Activated naive CD8-positive, alpha-beta T cell treated with anti-CD3 and anti-CD28 coated beads, Interleukin-2, amount 50 U/mL, for 24 hours (primary cell): Measurements from ENCODE around the gene MEIS3.

ENCODE experiments used
- ATAC-seq: fragments of 150-1000 bp; cut with Tn5 transposase; one replicate; pipeline ENCODE4 v1.10.0; 2021
- DNase-seq: peaks from one replicate; pipeline ENCODE4 v3.0.0; 2021
- H3K27ac Mint-ChIP-seq: one replicate; pipeline ENCODE4 v1.8.0; 2021; ENCODE audit warnings: mild to moderate bottlenecking, mixed read lengths
- H3K27me3 Mint-ChIP-seq: one replicate; pipeline ENCODE4 v1.8.0; 2021; ENCODE audit warnings: mixed read lengths
- H3K36me3 Mint-ChIP-seq: one replicate; pipeline ENCODE4 v1.8.0; 2021; ENCODE audit warnings: low read depth, mixed read lengths
- H3K4me1 Mint-ChIP-seq: one replicate; pipeline ENCODE4 v1.8.0; 2021; ENCODE audit warnings: mixed read lengths
- H3K4me3 Mint-ChIP-seq: one replicate; pipeline ENCODE4 v1.8.0; 2021; ENCODE audit warnings: mild to moderate bottlenecking, moderate library complexity, mixed read lengths
- H3K9me3 Mint-ChIP-seq: one replicate; pipeline ENCODE4 v1.8.0; 2021; ENCODE audit warnings: mixed read lengths

MEIS3 gene

GRCh38 chr19:47419030-47419783 lies at the start of gene MEIS3:
MEIS3 (minus strand) TSS chr19:47419527; CDS start chr19:47419081, 446 bp downstream.
- Mint-ChIP-seq H3K4me3 (no peak within 1 kb of the TSS), H3K4me1 (peaks cover 21% of the 10 kb centered on the region), H3K27ac (no peak within 1 kb of the TSS), H3K27me3 (peaks cover 81% of the 10 kb centered on the region), H3K9me3 (no peaks in the 10 kb centered on the region), H3K36me3 (no peaks in the 10 kb centered on the region)
- ATAC-seq (peak; percentile 9), DNase-seq (no peak)

GRCh38 chr19:47467914-47468313 lies 48.6 kb upstream of the MEIS3 start:
- Mint-ChIP-seq H3K27ac (no peak overlapping the region), H3K4me3 (no peak overlapping the region), H3K36me3 (no peaks in the 10 kb centered on the region), H3K27me3 (peaks cover 47% of the 10 kb centered on the region), H3K9me3 (no peaks in the 10 kb centered on the region), H3K4me1 (peaks cover 11% of the 10 kb centered on the region)
- ATAC-seq (no peak), DNase-seq (no peak)

DNA sequence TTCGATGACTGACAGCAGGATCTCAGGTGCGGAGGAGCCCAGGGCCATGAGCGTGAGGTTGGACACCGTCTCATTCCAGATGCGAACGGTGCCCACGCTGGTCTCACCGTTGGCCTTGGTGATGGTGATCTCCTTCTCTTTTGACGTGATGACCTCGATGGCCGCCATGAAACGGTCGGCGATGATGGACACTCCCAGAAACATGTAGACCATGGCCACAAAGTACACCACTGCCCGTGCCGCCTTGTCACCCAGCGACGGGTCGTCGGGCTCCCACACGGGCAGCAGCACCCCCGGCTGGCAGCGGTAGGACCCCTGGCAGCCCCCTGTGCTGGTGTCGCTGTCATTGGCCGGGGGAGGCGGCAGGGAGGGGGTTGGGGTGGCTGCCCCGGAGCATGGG lies 46.6 kb upstream of the MEIS3 start:
- ATAC-seq (no peak), DNase-seq (no peak)
- Mint-ChIP-seq H3K27me3 (peaks cover 45% of the 10 kb centered on the region), H3K9me3 (no peaks in the 10 kb centered on the region), H3K4me3 (no peak overlapping the region), H3K27ac (no peak overlapping the region), H3K4me1 (peaks cover 6% of the 10 kb centered on the region), H3K36me3 (no peaks in the 10 kb centered on the region)

- Mint-ChIP-seq H3K4me3 (no peak overlapping the region), H3K36me3 (no peaks in the 10 kb centered on the region), H3K9me3 (no peaks in the 10 kb centered on the region), H3K4me1 (peaks cover 3% of the 10 kb centered on the region), H3K27ac (no peak overlapping the region), H3K27me3 (peaks cover 38% of the 10 kb centered on the region)
- ATAC-seq (no peak), DNase-seq (no peak)
Measured at GRCh38 chr19:47464675-47465419, 45.5 kb upstream of the MEIS3 start.

GRCh38 chr19:47461876-47462275 lies 42.5 kb upstream of the MEIS3 start:
- H3K27me3 Mint-ChIP-seq = peaks cover 20% of the 10 kb centered on the region
- H3K36me3 Mint-ChIP-seq = no peaks in the 10 kb centered on the region
- peaks cover 2% of the 10 kb centered on the region for H3K4me1 Mint-ChIP-seq
- no peak for ATAC-seq
- no peaks in the 10 kb centered on the region for H3K9me3 Mint-ChIP-seq
- H3K27ac Mint-ChIP-seq = no peak overlapping the region
- H3K4me3 Mint-ChIP-seq = no peak overlapping the region
- DNase-seq = no peak

GRCh38 chr19:47459477-47459876 lies 40.1 kb upstream of the MEIS3 start:
- Mint-ChIP-seq H3K4me1 (peaks cover 2% of the 10 kb centered on the region), H3K27me3 (peaks cover 33% of the 10 kb centered on the region), H3K36me3 (no peaks in the 10 kb centered on the region), H3K9me3 (no peaks in the 10 kb centered on the region), H3K27ac (no peak overlapping the region), H3K4me3 (no peak overlapping the region)
- DNase-seq = no peak
- no peak for ATAC-seq

DNA sequence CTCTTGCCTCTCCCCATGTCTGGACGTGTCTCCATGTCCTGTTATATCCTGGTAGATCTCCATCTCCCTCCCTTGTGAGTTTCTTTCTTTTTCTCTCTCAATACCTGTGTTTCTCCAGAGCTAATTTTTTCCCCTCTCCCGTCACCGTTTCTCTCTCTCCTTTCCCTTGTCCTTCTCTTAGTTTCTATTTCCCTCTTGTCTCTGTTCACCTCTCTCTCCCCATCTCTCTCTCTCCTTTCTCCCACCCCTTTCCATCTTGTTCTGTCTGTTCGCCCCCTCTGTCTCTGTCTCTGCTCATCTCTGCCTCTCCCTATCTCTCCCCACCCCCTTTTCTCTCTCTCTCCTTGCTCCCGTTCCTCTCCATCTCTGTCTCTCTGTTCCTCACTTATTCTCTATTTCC lies 39.3 kb upstream of the MEIS3 start:
- Mint-ChIP-seq H3K27ac (no peak overlapping the region), H3K27me3 (peaks cover 39% of the 10 kb centered on the region), H3K4me3 (no peak overlapping the region), H3K4me1 (peaks cover 2% of the 10 kb centered on the region), H3K9me3 (no peaks in the 10 kb centered on the region), H3K36me3 (no peaks in the 10 kb centered on the region)
- ATAC-seq (no peak), DNase-seq (no peak)

- H3K27me3 Mint-ChIP-seq = peaks cover 36% of the 10 kb centered on the region
Measured at GRCh38 chr19:47456721-47457474, 37.6 kb upstream of the MEIS3 start.

GRCh38 chr19:47450478-47450877 lies 31.2 kb upstream of the MEIS3 start:
- Mint-ChIP-seq H3K27me3 (peaks cover 59% of the 10 kb centered on the region), H3K9me3 (no peaks in the 10 kb centered on the region), H3K27ac (no peak overlapping the region), H3K4me3 (no peak overlapping the region), H3K4me1 (peaks cover 18% of the 10 kb centered on the region), H3K36me3 (no peaks in the 10 kb centered on the region)
- DNase-seq (no peak), ATAC-seq (no peak)

More at GRCh38 chr19:47456721-47457474, 37.6 kb upstream of the MEIS3 start:
- H3K27ac Mint-ChIP-seq = no peak overlapping the region
- no peaks in the 10 kb centered on the region for H3K9me3 Mint-ChIP-seq
- no peak overlapping the region for H3K4me3 Mint-ChIP-seq
- peaks cover 2% of the 10 kb centered on the region for H3K4me1 Mint-ChIP-seq
- ATAC-seq (no peak), DNase-seq (no peak)
- H3K36me3 Mint-ChIP-seq = no peaks in the 10 kb centered on the region

DNA sequence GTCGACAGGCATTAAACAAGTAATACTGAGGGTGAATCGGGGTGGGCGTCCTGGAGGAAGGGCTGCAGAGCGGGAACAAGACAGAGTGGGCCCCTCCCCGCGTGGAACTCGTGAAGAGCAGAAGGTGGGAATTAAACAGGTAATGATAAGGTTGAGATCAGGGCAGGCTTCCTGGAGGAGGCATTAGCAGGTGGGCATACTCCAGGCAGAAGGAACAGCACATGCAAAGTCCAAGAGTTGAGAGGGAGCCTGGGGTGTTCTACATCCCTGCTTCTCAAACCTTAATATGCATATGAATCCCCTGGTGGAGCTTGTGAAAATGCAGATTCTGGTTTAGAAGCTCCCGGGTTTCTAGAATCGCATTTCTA lies 29.0 kb upstream of the MEIS3 start:
- DNase-seq = no peak
- peaks cover 37% of the 10 kb centered on the region for H3K4me1 Mint-ChIP-seq
- no peaks in the 10 kb centered on the region for H3K9me3 Mint-ChIP-seq
- no peak overlapping the region for H3K4me3 Mint-ChIP-seq
- no peaks in the 10 kb centered on the region for H3K36me3 Mint-ChIP-seq
- peak overlapping the region; percentile 30 for H3K27ac Mint-ChIP-seq
- peaks cover 63% of the 10 kb centered on the region for H3K27me3 Mint-ChIP-seq
- no peak for ATAC-seq

GRCh38 chr19:47447470-47448359 lies 28.4 kb upstream of the MEIS3 start:
- H3K4me3 Mint-ChIP-seq = peak overlapping the region; percentile 48
- peak; percentile 50 for ATAC-seq

GRCh38 chr19:47446534-47447469 lies 27.5 kb upstream of the MEIS3 start:
- Mint-ChIP-seq H3K27me3 (peaks cover 74% of the 10 kb centered on the region), H3K27ac (no peak overlapping the region), H3K4me3 (peak overlapping the region; percentile 48), H3K9me3 (no peaks in the 10 kb centered on the region), H3K36me3 (no peaks in the 10 kb centered on the region), H3K4me1 (peaks cover 43% of the 10 kb centered on the region)
- DNase-seq (peak; percentile 54), ATAC-seq (peak; percentile 22)

More at GRCh38 chr19:47447470-47448359, 28.4 kb upstream of the MEIS3 start:
- Mint-ChIP-seq H3K36me3 (no peaks in the 10 kb centered on the region), H3K27ac (peak overlapping the region; percentile 30), H3K4me1 (peaks cover 43% of the 10 kb centered on the region), H3K27me3 (peaks cover 69% of the 10 kb centered on the region), H3K9me3 (no peaks in the 10 kb centered on the region)
- DNase-seq = peak; percentile 74

- peak overlapping the region; percentile 31 for H3K27ac Mint-ChIP-seq
- no peak for ATAC-seq
- no peak overlapping the region for H3K4me3 Mint-ChIP-seq
- peaks cover 43% of the 10 kb centered on the region for H3K4me1 Mint-ChIP-seq
- no peaks in the 10 kb centered on the region for H3K36me3 Mint-ChIP-seq
- no peaks in the 10 kb centered on the region for H3K9me3 Mint-ChIP-seq
- peaks cover 78% of the 10 kb centered on the region for H3K27me3 Mint-ChIP-seq
- peak; percentile 39 for DNase-seq
Measured at GRCh38 chr19:47445937-47446402, 26.6 kb upstream of the MEIS3 start.
